Measurements from ENCODE around the gene ING3. TPM values are rescaled to one million over a fixed set of nuclear protein-coding genes. Genes with fewer than 3 reads are reported as not detected.

ING3 gene
- total RNA-seq: 70.0 TPM

DNA sequence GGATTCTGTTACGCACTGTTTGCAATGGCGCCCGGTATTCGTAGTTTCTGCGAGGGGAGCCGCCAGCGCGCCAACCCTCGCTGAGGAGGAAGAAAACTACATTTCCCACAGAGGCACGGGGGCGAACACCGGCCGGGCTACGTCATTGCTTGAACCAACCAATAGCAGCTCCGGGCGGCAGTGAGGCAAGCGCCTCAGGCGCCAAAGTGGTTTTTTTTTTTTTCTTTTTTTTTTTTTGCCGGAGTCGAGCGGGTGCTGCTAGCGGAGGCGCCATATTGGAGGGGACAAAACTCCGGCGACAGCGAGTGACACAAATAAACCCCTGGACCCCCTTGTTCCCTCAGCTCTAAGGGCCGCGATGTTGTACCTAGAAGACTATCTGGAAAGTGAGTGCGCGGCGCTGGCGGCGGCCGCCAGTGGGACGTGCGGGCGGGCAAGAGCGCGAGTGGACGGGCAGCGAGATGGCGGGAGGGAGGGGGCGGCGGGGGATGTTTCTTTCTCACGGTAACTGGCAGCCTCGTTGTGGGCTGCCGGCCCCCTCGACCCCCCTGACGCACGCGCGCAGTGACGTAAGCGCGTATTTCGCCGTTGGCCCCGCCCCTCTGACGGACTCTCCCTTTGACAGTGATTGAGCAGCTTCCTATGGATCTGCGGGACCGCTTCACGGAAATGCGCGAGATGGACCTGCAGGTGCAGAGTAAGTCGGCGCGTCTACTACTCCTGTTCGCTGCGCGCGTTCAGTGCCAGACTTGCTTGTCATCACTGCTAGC is at the start of gene ING3:
Gene ING3, plus strand, starts transcription at position 239 of the 770 bp plus-strand sequence. Its CDS starts 120 bp downstream, at position 359.
- Histone ChIP-seq H3K27me3 (ENCODE audit: insufficient read depth, low read length) (peaks cover 4% of the 10 kb centered on the region), H3K9me3 (ENCODE audit: low read depth, low read length) (no peaks in the 10 kb centered on the region), H3K4me1 (ENCODE audit: insufficient read depth, low read length) (peaks cover 18% of the 10 kb centered on the region), H3K4me3 (ENCODE audit: low read length) (peak within 1 kb of the TSS; percentile 77)

DNA sequence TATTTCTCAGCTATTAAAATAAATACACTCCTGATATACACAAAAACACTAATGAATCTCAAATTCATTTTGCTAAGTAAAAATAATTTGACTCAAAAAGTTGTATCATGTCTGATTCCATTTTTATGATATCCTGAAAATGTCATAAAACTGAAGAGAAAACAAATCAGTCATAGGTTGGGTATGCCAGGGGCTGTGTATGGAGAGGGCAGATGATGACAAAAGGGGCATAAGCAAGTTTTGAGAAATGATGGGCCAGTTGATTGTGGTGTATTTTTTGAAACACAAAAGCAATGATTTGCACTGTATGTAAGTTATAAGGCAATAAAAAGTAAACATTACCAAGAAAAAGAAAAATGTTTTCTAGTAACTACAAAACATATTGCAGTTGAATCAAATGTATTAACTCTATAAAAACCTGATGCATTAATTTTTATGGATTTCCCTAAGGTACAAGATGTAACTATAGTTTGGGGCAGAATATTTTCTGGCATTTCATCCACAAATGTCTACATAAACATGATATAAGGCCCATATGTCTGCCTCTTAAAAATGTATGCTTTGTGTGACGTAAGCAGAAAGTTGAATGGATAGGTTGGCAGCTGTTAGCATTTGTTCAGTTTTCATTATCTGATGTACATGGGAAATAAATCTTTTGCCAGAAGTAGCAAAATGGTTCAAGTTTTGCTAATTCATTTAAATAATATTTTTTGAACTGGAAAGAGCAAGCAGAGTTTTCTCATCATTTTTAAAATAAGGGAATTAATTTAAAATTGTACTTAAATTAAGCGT is 35.1 kb upstream of the ING3 start:
- H3K4me1 ChIP-seq (ENCODE audit: insufficient read depth, low read length): no peaks in the 10 kb centered on the region
- H3K9me3 ChIP-seq (ENCODE audit: low read depth, low read length): no peaks in the 10 kb centered on the region
- no peak overlapping the region for H3K4me3 ChIP-seq (ENCODE audit: low read length)
- H3K27me3 ChIP-seq (ENCODE audit: insufficient read depth, low read length): no peaks in the 10 kb centered on the region

DNA sequence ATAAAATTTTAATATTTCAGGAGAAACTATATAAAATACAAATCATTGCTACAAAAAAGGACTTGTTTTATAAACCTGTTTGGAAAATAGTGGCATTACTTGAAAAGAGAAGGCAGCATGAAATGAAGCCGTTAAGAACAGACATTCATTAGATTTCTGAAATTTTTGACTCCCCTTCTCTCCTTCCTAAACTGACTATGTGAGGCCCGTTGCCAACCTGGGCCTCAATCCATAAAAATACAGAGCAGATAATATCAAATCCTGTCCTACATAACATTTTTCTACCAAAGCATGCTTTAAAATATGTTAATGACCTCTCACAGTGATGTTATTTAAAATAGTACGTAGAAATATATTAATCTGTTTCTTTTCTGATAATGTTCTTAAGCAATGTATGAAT is 34.5 kb upstream of the ING3 start:
- Histone ChIP-seq H3K4me1 (ENCODE audit: insufficient read depth, low read length) (no peaks in the 10 kb centered on the region), H3K9me3 (ENCODE audit: low read depth, low read length) (no peaks in the 10 kb centered on the region), H3K27me3 (ENCODE audit: insufficient read depth, low read length) (no peaks in the 10 kb centered on the region), H3K4me3 (ENCODE audit: low read length) (no peak overlapping the region)

- no peaks in the 10 kb centered on the region for H3K9me3 ChIP-seq (ENCODE audit: low read depth, low read length)
These were observed 34.0 kb upstream of the ING3 start for GRCh38 chr7:120916538-120916937.

GRCh38 chr7:120919466-120919865 is 31.1 kb upstream of the ING3 start:
- Histone ChIP-seq H3K27me3 (ENCODE audit: insufficient read depth, low read length) (peaks cover 3% of the 10 kb centered on the region), H3K9me3 (ENCODE audit: low read depth, low read length) (no peaks in the 10 kb centered on the region), H3K4me1 (ENCODE audit: insufficient read depth, low read length) (no peaks in the 10 kb centered on the region), H3K4me3 (ENCODE audit: low read length) (no peak overlapping the region)

More at GRCh38 chr7:120916538-120916937, 34.0 kb upstream of the ING3 start:
- Histone ChIP-seq H3K27me3 (ENCODE audit: insufficient read depth, low read length) (no peaks in the 10 kb centered on the region), H3K4me3 (ENCODE audit: low read length) (no peak overlapping the region), H3K4me1 (ENCODE audit: insufficient read depth, low read length) (no peaks in the 10 kb centered on the region)

GRCh38 chr7:120920034-120920433 is 30.5 kb upstream of the ING3 start:
- Histone ChIP-seq H3K4me1 (ENCODE audit: insufficient read depth, low read length) (no peaks in the 10 kb centered on the region), H3K9me3 (ENCODE audit: low read depth, low read length) (no peaks in the 10 kb centered on the region), H3K27me3 (ENCODE audit: insufficient read depth, low read length) (peaks cover 3% of the 10 kb centered on the region), H3K4me3 (ENCODE audit: low read length) (no peak overlapping the region)

GRCh38 chr7:120920591-120921274 is 29.8 kb upstream of the ING3 start:
- Histone ChIP-seq H3K9me3 (ENCODE audit: low read depth, low read length) (no peaks in the 10 kb centered on the region), H3K4me3 (ENCODE audit: low read length) (no peak overlapping the region), H3K27me3 (ENCODE audit: insufficient read depth, low read length) (peaks cover 3% of the 10 kb centered on the region), H3K4me1 (ENCODE audit: insufficient read depth, low read length) (no peaks in the 10 kb centered on the region)

DNA sequence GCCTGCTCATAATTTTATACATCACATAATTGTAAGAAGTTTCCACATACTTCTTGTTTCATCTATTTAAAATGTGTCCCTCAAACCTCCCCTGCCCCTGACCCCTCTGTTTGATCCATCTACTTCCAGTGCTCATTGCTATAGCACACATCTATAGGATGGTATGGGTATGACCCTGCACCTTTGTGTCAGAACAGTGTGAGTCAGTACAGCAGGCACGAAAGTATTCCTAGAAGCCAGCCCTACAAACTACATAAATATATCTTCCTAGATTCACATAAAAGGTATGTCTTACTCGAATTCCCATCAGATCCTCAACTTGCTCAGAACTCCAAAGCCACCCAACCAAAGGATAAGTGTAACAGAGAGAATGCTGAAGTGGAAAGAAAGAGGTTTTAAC is 25.7 kb upstream of the ING3 start:
- Histone ChIP-seq H3K9me3 (ENCODE audit: low read depth, low read length) (no peaks in the 10 kb centered on the region), H3K4me1 (ENCODE audit: insufficient read depth, low read length) (no peaks in the 10 kb centered on the region), H3K27me3 (ENCODE audit: insufficient read depth, low read length) (peaks cover 3% of the 10 kb centered on the region), H3K4me3 (ENCODE audit: low read length) (no peak overlapping the region)

DNA sequence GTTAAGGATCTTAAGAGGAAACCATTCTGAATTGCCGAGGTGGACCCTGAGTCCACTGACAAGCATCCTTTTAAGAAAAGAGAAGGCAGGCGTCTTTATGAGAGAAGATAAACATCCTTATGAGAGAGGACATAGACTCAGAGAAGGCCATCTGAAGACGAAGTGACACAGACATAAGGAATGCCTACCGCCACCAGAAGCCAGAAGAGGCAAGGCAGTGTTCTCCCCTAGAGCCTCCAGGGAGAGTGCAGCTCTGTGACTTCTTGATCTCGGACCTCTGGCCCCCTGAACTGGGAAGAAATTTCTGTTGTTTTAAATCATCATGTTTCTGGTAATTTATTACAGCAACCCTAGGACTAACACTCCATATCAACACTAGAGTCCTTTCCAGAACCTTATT is 25.2 kb upstream of the ING3 start:
- peaks cover 3% of the 10 kb centered on the region for H3K27me3 ChIP-seq (ENCODE audit: insufficient read depth, low read length)
- no peaks in the 10 kb centered on the region for H3K9me3 ChIP-seq (ENCODE audit: low read depth, low read length)
- H3K4me1 ChIP-seq (ENCODE audit: insufficient read depth, low read length): no peaks in the 10 kb centered on the region
- no peak overlapping the region for H3K4me3 ChIP-seq (ENCODE audit: low read length)

DNA sequence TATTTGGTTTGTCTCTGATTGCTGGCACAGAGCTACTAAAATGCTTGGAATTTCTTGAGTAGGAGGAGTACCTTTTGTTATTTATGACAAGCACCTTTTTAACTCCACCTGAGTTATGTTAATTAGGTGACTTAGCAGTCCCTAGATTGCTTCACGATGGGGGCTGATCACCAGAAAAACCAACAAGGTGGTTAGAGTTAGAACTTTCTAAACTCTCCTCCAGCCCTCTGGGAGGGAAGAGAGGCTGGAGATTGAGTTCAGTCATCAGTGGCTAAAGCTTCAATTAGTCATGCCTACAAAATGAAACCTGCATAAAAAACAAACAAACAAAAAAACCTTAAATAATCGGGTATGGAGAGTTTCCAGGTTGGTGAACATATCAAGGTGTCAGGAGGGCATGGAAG is 23.6 kb upstream of the ING3 start:
- H3K4me3 ChIP-seq (ENCODE audit: low read length): no peak overlapping the region
- H3K27me3 ChIP-seq (ENCODE audit: insufficient read depth, low read length): peaks cover 5% of the 10 kb centered on the region
- no peaks in the 10 kb centered on the region for H3K4me1 ChIP-seq (ENCODE audit: insufficient read depth, low read length)
- no peaks in the 10 kb centered on the region for H3K9me3 ChIP-seq (ENCODE audit: low read depth, low read length)

GRCh38 chr7:120927454-120928103 is 23.0 kb upstream of the ING3 start:
- no peaks in the 10 kb centered on the region for H3K4me1 ChIP-seq (ENCODE audit: insufficient read depth, low read length)
- H3K27me3 ChIP-seq (ENCODE audit: insufficient read depth, low read length): peaks cover 5% of the 10 kb centered on the region
- H3K9me3 ChIP-seq (ENCODE audit: low read depth, low read length): no peaks in the 10 kb centered on the region
- no peak overlapping the region for H3K4me3 ChIP-seq (ENCODE audit: low read length)

DNA sequence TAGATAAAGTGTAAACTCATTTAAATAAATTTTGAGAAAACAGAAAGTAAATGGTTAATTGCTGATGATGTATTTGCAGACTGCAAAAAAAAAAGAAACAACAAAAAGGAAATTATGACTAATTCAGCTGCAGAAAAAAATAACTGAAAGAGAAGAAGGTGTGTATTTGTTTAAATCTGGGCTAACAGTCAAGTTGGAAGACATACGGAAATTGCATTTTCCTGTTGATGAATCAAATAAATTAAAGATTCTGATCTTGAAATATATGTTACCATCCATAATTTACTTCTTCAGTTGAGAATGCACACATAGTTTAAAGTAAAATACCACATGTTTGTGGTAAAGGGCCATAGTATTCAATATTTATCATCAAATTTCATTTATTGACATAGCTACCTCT is 19.3 kb upstream of the ING3 start:
- Histone ChIP-seq H3K4me3 (ENCODE audit: low read length) (no peak overlapping the region), H3K9me3 (ENCODE audit: low read depth, low read length) (no peaks in the 10 kb centered on the region), H3K27me3 (ENCODE audit: insufficient read depth, low read length) (peaks cover 6% of the 10 kb centered on the region), H3K4me1 (ENCODE audit: insufficient read depth, low read length) (no peaks in the 10 kb centered on the region)

GRCh38 chr7:120933475-120933874 is 17.1 kb upstream of the ING3 start:
- H3K9me3 ChIP-seq (ENCODE audit: low read depth, low read length): no peaks in the 10 kb centered on the region
- no peak overlapping the region for H3K4me3 ChIP-seq (ENCODE audit: low read length)
- peaks cover 6% of the 10 kb centered on the region for H3K27me3 ChIP-seq (ENCODE audit: insufficient read depth, low read length)
- no peaks in the 10 kb centered on the region for H3K4me1 ChIP-seq (ENCODE audit: insufficient read depth, low read length)

GRCh38 chr7:120939345-120939744 is 11.2 kb upstream of the ING3 start:
- Histone ChIP-seq H3K27me3 (ENCODE audit: insufficient read depth, low read length) (no peaks in the 10 kb centered on the region), H3K4me3 (ENCODE audit: low read length) (no peak overlapping the region), H3K4me1 (ENCODE audit: insufficient read depth, low read length) (no peaks in the 10 kb centered on the region), H3K9me3 (ENCODE audit: low read depth, low read length) (no peaks in the 10 kb centered on the region)

- H3K27me3 ChIP-seq (ENCODE audit: insufficient read depth, low read length): no peaks in the 10 kb centered on the region
- no peaks in the 10 kb centered on the region for H3K4me1 ChIP-seq (ENCODE audit: insufficient read depth, low read length)
- no peak overlapping the region for H3K4me3 ChIP-seq (ENCODE audit: low read length)
- H3K9me3 ChIP-seq (ENCODE audit: low read depth, low read length): no peaks in the 10 kb centered on the region
These were observed 9.5 kb upstream of the ING3 start for GRCh38 chr7:120941064-120941463.
